Measurements from ENCODE around the gene SCEL.
"Not testable (repeated sequence)": the region's sequence is repeated elsewhere in the genome, so short reads cannot be mapped to it uniquely, and the experiment has no call there.

Gene SCEL

DNA sequence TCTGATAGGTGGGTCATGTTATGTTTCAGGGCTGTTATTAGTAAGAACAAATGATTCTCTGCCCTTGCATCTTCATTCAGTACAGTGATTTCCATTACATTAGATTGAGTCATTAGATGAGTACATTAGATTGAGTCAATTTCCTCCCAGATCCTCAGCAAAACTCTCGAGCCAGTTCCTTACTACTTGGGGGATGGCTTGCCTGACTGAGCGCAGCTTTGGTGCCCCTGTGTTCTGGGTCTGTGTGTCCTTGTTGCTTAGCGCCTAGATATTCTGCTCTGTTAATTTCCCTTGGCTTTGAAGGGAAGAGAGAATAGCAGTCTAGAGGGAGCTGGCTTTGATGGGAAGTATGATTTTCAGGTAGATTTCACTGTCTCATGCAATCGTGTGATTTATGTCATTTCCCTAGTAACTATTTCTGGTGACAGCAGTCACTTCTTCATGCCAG lies 19.1 kb upstream of the SCEL start:
- Histone ChIP-seq H3K4me3 (ENCODE audit: low read depth, low read length) (no peak overlapping the region), H3K9me3 (no peaks in the 10 kb centered on the region; the same call in 1 of the 2 replicates), H3K4me1 (peaks cover 21% of the 10 kb centered on the region), H3K36me3 (no peaks in the 10 kb centered on the region), H3K27me3 (no peaks in the 10 kb centered on the region)
- TF ChIP-seq, protein P1, sequence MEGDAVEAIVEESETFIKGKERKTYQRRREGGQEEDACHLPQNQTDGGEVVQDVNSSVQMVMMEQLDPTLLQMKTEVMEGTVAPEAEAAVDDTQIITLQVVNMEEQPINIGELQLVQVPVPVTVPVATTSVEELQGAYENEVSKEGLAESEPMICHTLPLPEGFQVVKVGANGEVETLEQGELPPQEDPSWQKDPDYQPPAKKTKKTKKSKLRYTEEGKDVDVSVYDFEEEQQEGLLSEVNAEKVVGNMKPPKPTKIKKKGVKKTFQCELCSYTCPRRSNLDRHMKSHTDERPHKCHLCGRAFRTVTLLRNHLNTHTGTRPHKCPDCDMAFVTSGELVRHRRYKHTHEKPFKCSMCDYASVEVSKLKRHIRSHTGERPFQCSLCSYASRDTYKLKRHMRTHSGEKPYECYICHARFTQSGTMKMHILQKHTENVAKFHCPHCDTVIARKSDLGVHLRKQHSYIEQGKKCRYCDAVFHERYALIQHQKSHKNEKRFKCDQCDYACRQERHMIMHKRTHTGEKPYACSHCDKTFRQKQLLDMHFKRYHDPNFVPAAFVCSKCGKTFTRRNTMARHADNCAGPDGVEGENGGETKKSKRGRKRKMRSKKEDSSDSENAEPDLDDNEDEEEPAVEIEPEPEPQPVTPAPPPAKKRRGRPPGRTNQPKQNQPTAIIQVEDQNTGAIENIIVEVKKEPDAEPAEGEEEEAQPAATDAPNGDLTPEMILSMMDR (IDR thresholded peaks at IDR 0.05; ENCODE audit: low read depth, low read length), result no peak
- peak; percentile 41 for DNase-seq

DNA sequence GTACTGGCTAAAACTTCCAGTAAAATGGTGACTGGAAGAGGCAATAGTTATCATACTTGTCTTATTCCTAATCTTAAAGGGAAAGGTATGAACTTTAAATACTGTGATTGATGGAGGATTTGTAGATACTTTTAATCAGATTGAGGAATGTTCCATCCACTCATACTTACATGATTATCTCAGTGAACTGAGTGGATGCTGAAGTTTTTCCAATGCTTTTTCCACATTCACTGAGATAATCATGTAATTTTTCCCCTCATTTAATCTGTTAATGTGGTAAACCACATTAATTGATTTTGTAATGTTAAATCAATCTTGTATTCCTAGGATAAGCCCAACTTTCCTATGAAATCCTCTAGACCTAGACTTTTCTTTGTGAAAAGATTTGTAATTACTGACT lies 17.2 kb upstream of the SCEL start:
- no peaks in the 10 kb centered on the region for H3K27me3 ChIP-seq
- TF ChIP-seq, protein P1 (IDR thresholded peaks at IDR 0.05; ENCODE audit: low read depth, low read length), result no peak
- no peak overlapping the region for H3K4me3 ChIP-seq (ENCODE audit: low read depth, low read length)
- H3K9me3 ChIP-seq, result no peaks in the 10 kb centered on the region; the same call in 1 of the 2 replicates
- peaks cover 21% of the 10 kb centered on the region for H3K4me1 ChIP-seq
- DNase-seq, result no peak
- no peaks in the 10 kb centered on the region for H3K36me3 ChIP-seq

DNA sequence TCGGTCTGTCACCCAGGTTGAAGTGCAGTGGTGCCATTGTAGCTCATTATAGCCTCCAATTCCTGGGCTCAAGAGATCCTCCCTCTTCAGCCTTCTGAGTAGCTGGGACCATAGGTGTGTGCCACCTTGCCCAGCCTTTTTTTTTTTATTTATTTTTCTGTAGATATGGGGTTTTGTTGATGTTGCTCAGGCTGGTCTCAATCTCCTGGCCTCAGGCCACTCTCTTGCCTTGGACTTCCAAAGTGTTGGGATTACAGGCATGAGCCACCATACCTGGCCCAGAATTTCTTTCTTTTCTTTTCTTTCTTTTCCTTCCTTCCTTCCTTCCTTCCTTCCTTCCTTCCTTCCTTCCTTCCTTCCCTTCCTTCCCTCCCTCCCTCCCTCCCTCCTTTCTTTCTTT lies 16.1 kb upstream of the SCEL start:
- DNase-seq; H3K4me3 ChIP-seq (ENCODE audit: low read depth, low read length); H3K27me3 ChIP-seq; H3K9me3 ChIP-seq; H3K36me3 ChIP-seq: not testable (repeated sequence)
- peaks cover 21% of the 10 kb centered on the region for H3K4me1 ChIP-seq

DNA sequence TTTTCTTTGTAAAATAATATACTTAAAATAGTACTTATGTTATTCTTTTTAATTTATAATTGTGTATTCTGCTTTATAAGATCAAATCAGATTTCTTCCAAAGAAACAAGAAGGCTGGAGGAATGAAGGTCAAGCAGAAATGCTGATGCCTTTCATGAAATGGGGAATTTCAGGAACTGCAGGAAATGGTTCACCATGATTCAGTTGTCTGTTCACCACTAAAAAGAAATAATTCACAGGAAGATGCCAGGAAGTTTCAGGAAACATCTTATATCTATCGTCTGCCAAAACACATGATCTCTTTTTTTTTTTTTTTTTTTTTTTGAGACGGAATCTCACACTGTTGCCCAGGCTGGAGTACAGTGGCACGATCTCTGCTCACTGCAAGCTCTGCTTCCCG lies 15.7 kb upstream of the SCEL start:
- no peaks in the 10 kb centered on the region for H3K36me3 ChIP-seq
- no peak overlapping the region for H3K4me3 ChIP-seq (ENCODE audit: low read depth, low read length)
- H3K4me1 ChIP-seq, result peaks cover 21% of the 10 kb centered on the region
- no peaks in the 10 kb centered on the region for H3K27me3 ChIP-seq
- TF ChIP-seq, protein P1 (IDR thresholded peaks at IDR 0.05; ENCODE audit: low read depth, low read length), result no peak
- no peaks in the 10 kb centered on the region; the same call in 1 of the 2 replicates for H3K9me3 ChIP-seq
- DNase-seq, result no peak

DNA sequence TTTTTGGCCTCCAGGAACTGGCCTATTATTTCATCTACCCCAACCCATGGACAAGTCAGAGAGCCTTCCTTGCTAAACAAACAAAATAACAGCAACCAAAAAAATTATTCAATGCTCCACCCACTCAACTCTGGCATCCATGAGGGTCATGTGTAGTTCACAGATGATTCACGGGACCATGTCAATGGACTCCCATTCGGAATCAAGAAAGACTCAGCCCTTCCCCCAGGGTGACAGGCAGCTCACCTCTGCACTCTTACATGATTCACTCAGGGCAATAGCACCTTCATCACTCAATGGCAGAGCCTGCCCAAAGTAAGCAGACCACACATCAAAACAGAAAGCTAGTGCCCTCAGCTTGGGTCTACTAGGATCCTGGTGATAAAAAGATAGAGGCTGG lies 14.3 kb upstream of the SCEL start:
- Histone ChIP-seq H3K27me3 (no peaks in the 10 kb centered on the region), H3K4me1 (peaks cover 17% of the 10 kb centered on the region), H3K9me3 (no peaks in the 10 kb centered on the region; the same call in 1 of the 2 replicates), H3K4me3 (ENCODE audit: low read depth, low read length) (no peak overlapping the region), H3K36me3 (no peaks in the 10 kb centered on the region)
- TF ChIP-seq, protein P1 (IDR thresholded peaks at IDR 0.05; ENCODE audit: low read depth, low read length), result no peak
- DNase-seq, result no peak

DNA sequence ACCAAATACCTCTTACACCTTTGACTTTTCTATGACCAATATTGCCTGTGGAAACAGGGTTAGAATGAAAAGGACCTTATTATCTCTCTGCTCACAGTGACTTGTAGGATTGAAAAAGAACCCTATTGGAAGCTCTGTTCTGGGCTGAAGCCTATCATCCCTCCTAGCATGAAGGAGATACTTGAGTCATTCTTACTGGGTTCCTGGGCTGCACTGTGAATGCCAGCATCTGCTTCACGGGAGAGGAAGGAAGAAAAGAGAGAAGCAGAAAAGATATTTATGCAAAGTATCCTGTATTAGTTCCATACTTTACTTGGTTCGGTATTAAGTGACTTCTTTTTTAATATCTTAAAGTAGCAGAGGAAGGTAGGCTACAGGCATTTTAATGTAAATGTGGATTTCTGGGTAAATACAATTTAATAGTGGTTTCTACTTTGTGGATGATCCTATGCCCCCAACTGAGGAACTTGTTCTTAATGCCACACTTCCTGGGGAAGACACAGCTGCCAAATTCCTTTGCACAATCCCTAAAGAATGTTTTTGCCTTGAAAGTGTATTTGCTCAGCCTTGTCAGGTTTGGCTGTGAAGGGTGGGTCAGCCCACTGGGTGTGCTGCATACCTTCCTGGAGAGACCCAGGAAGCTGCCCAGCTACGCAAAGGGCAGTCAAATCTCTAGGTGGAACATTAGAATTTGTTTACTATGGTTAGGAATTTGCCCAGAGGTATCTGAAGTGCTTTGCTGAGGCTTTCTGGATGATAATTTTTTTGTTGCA lies 13.7 kb upstream of the SCEL start:
- no peak overlapping the region for H3K4me3 ChIP-seq (ENCODE audit: low read depth, low read length)

More for the DNA sequence above, 13.7 kb upstream of the SCEL start:
- no peak for DNase-seq
- no peaks in the 10 kb centered on the region for H3K36me3 ChIP-seq
- H3K9me3 ChIP-seq, result no peaks in the 10 kb centered on the region; the same call in 1 of the 2 replicates
- H3K4me1 ChIP-seq, result peaks cover 12% of the 10 kb centered on the region
- TF ChIP-seq, protein P1 (IDR thresholded peaks at IDR 0.05; ENCODE audit: low read depth, low read length), result no peak
- no peaks in the 10 kb centered on the region for H3K27me3 ChIP-seq

Measured in BE2C (cell line).